GM12874 (cell line): ENCODE measurements around the gene CAPZA1.

Experiments
- TF ChIP-seq, protein P1 (sequence below): IDR thresholded peaks from 2 replicates; pipeline ENCODE4 v1.5.1; 2011; ENCODE audit warnings: low read depth, mild to moderate bottlenecking, control low read depth, low read length, moderate library complexity; ENCODE audit not compliant: insufficient read depth

The CAPZA1 gene

DNA sequence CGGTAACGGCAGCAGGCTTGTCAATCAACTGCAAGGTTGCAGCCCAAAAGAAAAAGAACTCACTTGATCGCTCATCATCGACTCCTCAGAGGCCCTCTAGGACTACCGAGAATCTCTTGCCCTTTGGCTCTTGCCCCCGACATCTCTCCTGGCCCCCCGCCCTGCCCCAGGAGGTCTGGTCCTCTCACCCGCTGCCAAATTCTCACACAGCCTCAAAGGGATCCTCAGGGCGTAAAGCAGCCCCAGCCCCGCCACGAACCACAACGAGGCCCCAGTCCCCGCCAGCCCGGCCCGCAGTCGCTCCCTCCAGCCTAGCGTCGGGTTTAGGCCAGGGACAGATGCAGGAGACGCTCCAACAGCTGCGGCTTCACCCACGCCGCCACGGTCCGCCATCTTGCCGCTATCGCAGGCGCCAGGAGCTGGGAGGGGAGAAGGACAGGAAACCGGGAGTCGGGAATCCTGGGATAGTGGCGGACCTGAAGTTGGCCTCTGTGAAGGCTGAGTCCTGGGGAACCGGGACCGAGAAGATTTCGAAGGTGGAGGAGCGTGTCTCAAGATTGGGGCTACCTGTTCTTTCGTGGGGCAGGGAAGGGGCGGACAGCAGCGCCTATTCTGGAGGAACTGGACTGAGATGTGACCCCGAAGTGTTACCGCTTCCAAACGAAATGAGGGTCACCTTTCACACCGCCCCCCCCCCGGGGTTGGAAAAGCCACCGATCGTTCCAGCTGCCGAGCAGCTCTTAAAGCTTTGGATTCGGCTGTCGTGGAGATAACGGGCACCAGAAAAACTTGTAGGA lies 713 bp upstream of the CAPZA1 start, which contains the start of gene ST7L:
ST7L (minus strand) TSS at position 421 of the 797 bp plus-strand sequence; CDS start at position 393, 28 bp downstream.
- TF ChIP-seq, protein P1, sequence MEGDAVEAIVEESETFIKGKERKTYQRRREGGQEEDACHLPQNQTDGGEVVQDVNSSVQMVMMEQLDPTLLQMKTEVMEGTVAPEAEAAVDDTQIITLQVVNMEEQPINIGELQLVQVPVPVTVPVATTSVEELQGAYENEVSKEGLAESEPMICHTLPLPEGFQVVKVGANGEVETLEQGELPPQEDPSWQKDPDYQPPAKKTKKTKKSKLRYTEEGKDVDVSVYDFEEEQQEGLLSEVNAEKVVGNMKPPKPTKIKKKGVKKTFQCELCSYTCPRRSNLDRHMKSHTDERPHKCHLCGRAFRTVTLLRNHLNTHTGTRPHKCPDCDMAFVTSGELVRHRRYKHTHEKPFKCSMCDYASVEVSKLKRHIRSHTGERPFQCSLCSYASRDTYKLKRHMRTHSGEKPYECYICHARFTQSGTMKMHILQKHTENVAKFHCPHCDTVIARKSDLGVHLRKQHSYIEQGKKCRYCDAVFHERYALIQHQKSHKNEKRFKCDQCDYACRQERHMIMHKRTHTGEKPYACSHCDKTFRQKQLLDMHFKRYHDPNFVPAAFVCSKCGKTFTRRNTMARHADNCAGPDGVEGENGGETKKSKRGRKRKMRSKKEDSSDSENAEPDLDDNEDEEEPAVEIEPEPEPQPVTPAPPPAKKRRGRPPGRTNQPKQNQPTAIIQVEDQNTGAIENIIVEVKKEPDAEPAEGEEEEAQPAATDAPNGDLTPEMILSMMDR: no peak

DNA sequence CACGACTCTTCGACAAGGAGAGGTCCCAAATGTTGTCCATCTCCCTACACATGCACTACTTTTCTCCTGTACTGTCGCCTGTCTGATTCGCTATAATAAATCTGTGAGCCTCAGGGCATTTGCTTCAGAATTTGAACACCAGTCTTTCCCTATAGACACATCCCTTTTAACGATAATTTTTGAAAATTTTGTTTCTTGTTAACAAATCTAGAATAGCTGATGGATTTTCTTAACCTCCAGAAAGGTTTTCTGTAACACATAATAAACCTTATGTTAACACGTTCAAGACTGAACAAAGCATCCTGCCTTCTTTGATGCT lies 704 bp downstream of the CAPZA1 start:
- TF ChIP-seq, protein P1: no peak

DNA sequence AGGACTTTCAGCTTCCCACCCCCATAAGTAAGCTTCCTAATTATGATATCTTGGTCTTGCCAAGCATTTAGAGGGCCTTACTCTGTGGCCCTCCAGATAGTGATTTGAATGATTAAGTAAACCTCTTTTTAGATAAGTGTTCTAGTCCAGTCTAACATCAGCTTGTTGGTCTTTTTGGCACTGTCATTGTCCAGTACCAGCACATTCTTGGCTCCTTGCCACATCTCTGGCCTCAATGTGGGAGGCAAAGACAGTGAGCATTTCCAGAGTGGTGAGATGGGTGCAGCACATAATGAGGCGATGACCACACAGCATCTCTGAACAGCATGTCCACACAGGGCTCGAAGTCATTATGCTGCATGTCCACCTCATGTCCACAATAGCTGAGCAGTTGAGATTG lies 6.1 kb downstream of the CAPZA1 start:
- TF ChIP-seq, protein P1: no peak

DNA sequence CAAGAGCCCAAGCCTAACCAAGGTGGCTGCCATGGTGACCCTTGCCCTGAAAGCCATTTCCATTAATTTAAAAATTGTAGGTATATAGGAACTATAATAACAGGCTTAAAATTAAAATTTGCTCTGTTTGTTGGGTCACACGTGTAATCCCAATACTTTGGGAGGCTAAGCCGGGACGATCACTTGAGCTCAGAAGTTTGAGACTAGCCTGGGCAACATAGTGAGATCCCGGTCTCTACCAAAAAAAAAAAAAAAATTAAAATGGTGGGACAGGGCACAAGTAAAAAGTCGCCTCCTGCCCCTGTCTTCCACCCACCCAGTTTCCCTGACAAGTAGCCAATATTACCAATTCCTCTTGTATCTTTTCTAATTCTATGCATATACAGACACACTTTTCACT lies 6.6 kb downstream of the CAPZA1 start:
- TF ChIP-seq, protein P1: no peak

DNA sequence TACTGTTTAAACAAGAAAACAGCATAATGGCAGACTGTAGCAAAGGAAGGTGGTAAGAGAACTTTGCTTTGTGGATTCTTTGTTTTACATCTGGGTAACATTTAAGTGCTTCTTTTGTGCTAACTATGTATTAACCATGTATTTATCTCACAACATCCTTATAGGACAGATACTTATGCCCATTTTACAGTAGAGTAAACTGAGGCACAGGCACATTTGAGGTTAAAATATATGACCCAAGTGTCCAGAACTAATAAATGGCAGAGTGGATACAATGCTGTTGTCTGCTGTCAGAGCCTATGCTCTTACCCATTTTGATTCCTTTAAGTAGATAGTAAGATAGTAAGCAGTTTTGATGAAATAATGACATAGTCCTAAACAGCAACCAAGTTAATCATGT lies 7.3 kb downstream of the CAPZA1 start:
- TF ChIP-seq, protein P1: no peak

DNA sequence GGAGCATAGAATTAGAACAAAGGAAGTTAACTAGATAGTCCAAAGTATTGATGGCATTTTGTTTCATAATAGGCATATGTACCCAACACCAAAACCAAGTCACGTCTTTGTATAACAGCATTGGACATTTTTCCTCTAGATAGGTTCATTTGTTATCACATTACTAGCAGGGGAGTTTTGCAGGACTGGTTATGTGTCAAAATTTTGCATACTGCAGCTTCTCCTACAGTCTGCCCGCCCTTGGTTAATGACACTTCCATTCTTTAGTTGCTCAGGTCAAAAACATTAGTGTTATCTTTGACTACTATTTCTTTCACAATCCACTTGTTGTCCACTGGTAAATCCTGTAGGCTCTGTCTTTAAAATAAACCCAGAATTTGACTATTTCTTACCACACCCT lies 8.9 kb downstream of the CAPZA1 start:
- TF ChIP-seq, protein P1: no peak

DNA sequence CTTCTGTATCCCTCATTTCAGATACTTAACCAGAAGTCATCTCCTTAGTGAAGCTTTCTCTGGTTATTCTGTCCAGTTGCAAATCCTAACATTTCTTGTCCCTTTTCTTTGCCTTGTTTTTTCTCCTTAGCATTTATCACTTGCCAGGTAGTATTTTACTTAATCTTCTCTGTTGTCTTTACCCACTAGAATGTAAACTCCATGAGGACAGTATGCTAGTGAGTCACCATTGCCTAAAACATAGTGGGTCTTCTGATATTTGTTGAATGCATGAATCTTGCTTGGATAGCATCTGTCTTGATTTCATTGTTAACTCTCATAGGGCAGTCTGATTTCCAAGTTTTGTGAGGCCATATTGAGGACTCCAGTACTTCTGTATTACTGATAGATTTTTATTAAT lies 9.6 kb downstream of the CAPZA1 start:
- TF ChIP-seq, protein P1: no peak
